HG03571 (cell line): ENCODE results near the gene APBB2.

Experiments used
- ATAC-seq: cut with Tn5 transposase; IDR thresholded peaks from one replicate; pipeline ENCODE4 v1.9.1; 2021; ENCODE audit not compliant: unreplicated experiment

Gene APBB2

DNA sequence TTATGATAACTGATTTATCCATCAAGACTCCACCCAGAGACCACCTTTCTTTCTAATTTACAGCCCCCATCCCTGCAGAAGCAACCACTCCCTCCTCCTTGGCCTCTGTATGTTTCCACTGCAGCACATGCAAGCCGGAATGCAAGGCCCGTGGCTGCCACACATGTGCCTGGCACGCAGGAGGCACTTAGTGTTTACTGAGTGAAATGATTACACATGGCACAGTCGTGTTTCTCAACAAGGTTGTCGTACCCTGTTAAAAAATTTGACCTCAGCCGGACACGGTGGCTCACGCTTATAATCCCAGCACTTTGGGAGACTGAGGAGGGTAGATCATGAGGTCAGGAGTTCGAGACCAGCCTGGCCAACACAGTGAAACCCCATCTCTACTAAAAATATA is 104.3 kb downstream of the APBB2 start:
- no peak for ATAC-seq

DNA sequence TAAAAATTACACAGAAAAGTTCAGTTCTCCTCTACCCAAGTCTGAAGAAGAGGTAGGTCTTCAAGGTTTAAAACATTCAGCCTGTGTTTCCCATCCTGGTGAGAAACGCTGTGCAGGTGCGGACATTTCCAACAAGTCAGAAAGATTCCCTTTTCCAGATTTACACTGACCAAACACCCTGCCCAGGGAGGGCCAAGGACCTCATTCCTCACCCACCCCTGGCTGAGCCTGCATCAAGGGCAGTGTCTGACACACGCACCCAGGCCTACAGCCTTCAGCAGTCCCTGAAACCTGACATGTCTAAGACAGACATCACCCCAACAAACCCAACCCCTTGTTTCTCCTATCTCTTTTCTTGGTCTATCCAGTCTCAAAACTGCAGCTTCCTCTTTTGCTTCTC is 105.9 kb downstream of the APBB2 start:
- no peak for ATAC-seq

DNA sequence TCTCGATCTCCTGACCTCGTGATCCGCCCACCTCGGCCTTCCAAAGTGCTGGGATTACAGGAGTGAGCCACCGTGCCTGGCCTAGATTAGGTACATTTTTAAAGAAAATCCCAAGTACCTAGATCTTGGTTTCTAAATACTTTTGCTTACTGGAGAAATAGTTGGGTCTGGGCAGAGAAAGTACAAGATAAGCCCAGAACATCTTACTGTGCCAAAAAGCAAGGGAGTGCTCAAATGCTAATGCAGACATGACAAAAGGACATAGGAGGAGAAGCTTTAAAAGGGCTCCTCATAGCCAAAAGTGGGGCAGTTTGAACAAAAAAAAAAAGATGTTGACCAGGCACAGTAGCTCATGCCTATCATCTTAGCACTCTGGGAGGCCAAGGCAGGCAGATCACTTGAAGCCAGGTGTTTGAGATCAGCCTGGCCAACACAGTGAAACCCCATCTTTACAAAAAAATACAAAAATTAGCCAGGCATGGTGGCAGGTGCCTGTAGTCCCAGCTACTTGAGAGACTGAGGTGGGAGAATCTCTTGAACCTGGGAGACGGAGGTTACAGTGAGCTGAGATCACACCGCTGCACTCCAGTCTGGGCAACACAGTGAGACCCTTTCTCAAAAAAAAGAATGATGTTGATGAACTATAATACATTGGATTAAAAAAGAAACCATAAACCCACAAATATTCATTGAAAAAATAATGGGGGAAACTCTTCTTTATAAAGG is 107.5 kb downstream of the APBB2 start:
- ATAC-seq: no peak

DNA sequence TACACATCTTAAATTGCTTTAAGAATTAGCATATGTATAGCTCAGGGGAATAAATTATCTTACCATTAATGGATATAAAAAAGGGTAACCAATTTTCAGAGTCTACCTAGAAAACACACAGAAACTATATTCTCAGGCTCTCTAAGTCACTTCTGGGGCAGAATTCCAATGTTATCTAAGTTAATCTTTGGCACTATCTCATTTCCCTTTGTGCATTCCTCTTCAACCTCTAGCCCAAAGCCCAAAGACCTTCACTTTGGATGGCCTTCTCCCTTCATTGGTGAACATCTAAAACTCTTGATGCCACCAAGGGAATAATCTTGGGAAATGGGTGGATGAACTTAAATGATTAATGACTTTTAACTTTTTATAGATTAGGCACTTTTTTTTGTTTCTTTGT is 108.3 kb downstream of the APBB2 start:
- no peak for ATAC-seq

DNA sequence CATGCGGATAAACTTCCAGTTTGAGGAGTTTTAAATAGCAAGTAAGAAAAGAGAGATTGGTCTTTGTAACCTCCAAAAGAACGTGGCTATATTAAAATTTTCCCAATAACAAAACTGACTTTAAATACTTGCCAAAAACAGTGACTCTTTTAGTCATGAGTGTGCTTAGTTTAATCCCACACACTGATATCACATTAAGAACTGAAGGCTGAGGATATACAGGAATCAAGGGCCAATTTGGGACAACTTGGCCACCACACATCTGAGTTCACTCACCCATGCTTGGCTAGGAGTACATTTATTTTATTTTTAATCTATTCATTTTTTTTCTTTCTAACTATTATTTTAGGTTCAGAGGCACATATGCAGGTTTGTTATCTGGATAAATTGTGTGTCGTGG is 110.2 kb downstream of the APBB2 start:
- no peak for ATAC-seq

DNA sequence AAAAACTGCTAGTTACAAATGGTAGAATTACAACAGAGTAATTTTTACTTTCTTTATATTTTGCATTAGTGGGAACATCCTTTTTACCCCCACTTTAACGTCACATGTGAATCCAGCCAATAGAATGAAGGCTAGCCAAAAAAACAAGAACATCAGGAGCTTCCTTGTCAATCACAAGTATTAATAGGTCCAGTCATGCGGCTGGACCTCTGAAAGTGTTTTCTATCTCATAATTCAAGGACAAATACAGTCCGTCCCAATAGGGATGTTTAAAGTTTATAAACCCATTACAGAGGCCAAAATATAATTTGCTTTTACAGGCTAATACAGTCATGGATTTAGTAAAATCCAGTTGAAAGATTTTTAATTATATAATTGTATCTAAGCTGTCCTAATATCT is 110.7 kb downstream of the APBB2 start:
- no peak for ATAC-seq

DNA sequence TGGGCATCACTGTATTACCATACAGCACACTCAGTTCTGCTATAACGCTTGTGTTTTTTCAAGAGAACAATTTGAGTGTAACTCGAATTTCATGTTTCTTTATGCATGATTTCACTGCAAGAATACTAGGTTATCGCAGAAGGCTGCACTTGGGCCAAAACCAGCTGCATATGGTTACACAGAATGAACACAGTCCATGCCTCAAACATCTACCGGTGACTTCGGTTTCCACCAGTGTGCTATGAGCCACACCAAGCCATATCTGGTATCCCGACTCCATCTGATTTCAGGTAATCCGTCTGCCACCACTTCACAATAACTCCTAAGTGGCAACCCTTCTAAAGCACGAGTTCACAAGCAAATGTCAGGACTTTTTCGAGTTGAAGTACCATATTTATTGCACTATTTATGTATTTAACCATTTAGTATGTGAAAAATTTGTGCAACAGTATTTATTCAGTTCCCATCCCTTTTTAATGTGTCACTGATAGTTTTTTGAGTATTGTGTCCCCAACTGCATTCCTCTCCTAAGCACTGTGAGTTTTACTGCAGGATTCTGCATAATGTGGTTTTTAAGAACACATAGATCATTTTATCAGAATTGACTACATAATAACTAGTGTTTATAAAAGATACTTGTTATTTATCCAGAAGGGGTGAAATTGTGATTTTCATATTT is 111.8 kb downstream of the APBB2 start:
- no peak for ATAC-seq

DNA sequence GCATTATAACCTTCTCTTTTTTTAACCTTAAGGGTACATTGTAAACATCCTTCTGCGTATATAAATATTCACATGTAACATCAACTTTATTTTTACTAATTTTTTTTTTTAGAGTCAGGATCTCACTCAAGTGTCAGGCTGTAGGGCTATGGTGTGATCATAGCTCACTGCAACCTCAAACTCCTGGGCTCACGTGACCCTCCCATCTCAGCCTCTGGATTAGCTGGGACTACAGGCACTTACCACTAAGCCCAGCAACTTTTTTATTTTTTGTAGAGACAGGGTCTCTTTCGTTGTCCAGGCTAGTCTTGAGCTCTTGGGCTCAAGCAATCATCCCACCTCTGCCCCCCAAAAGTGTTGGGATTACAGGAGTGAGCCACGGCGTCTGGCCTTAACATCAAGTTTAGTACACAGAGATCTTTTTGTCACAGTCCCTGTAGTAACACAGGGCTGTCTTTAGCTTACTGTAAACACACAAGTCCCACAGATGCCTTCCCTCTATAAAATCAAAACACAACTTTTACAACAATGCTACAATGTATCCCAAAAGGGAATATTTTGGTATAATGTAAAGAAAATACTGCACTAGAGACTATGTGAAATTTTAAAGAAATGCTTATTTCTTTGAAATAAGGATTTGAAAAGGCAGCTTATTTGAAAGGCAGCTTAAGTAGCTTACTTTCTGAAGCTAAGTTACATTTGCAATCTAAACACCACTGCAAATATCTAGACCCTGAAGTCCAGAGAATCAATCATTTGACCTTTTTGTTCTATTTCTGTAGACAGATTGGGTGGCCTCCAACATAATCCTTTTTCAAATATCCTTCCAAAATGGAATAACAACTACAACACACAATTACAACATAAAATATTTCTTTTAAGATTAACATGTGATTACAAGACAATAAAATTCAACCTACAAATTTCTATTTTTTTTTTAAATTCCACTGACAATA is 116.0 kb downstream of the APBB2 start:
- ATAC-seq: no peak

DNA sequence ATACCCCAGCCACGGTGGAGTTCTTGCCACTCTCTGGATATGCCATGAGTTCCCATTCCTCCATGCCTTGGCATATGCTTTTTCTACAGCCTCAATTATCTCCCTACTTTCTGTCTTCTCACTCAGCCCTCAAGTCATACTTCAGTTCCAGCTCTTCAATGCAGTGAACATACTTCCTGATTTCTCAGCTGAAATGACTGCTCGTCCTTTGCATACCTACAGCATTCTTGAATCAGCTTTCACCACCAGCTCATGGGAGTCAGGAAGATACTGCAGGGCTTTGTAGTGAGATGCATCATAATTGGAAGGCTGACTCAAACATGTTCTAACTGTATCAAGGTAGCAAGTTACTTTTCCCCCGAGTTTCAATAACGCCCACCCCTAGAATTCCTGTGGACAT is 118.4 kb downstream of the APBB2 start:
- ATAC-seq: no peak

DNA sequence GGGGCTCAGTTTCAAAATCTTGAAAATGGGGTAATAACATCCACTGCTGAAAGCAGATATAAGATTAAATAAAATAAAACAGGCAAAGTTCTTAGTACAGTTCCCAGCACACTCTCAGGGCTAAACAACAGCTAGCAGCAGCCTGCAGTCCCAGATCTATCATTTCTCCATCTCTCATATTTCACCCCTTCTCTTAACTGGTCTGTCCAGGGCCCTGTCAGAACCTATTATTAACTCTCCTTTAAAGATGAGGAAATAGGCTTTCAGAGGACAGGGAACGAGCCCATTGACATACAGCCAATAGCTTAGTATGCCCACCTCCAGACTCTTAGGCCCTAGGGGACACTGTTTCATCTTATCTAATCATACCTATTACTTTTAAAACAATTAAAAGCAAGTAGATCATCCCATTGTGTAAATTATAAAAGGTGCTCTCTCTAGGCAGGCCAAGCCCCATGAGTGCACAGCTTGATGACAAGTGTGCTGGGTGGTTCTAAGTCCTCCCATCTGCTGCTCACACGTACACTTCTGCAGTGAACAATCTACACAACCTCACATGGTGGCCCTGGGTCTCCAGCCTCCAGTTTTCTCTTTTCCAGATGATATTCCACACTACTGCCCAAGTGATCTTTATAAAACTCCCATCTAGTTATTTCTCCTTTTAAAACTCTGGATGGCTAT is 119.0 kb downstream of the APBB2 start:
- no peak for ATAC-seq

DNA sequence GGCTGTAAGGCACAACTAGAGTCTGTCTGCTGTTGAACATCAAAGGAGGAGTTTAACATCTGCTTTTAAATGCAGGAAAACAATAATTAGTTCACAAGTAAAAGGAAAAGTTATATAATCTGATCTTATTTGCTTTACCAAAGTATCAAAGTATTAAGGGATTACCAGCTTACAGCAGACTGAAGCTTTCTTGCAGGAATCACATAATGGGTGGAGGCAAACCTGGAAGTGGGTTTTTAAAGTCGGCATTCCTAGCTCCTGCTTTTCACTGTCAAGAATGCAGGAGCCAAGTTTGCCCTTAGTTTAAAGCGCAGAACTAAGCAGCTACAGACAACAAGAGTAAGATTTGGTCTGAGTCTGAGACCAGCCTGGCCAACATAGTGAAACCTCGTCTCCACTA is 122.2 kb downstream of the APBB2 start:
- ATAC-seq: no peak

DNA sequence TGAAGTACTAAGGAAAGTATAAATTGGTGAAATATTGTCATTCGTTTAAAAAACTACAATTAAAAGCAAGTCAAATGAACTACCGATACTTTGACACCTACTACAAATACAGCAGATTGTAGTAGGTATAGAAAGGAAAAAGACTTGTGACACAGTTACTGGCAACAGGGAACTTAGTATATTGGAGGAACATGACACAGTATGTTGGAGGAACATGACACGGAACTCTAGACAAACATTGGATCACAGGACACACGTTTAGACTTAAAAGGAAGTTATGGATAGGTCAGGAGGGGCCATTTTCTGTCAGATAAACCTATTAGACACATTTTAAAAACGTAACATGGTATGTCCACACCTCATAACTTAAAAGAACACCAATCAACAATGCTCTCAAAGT is 132.5 kb downstream of the APBB2 start:
- no peak for ATAC-seq

DNA sequence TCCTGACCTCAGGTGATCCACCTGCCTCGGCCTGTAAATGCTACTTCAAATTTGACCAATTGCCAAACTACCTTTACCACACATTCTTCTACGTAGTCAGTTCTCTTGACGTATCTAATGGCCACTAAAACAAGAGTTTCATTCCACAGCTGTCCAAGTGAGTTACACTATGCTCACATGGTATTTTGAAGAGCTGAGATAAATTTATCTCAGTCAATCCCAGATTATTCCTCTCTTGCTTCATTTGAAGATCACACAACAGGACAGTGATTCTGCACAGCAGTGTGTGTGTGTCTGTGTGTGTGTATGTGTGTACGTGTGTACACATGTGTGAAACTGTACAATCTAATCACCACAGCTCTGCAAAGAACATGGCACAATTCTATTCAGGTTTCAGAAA is 133.4 kb downstream of the APBB2 start:
- no peak for ATAC-seq

DNA sequence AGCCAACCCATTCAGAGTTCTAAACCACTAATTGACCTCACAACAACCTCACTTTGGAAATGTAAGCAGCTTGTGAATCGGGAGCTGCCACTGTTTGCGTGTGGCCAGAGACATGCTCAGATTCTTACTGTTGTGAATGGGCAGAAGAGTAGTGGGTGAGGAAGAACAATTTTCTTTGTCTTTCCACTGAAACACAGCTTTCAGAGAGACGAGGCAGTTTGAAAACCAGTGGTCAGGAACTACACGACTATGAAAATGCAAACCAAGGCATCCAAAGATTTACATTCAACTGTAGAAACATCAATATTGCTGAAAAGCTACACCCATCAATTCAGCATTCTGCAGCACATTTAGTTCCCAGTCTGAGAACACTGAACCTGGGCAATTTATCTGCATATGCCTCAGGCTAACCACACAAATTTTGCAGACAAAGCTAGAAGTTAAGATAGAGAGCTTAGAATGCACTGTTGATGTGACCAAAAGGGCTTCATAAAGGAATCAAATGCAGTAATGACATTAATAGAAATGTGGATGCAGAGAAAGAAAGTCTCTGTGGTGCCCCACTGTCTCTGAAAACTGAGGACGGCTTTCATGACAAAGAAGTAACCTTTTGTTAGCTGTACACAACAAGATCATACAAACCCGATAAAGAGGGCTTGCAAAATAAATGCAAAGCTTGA is 134.3 kb downstream of the APBB2 start:
- ATAC-seq: no peak

DNA sequence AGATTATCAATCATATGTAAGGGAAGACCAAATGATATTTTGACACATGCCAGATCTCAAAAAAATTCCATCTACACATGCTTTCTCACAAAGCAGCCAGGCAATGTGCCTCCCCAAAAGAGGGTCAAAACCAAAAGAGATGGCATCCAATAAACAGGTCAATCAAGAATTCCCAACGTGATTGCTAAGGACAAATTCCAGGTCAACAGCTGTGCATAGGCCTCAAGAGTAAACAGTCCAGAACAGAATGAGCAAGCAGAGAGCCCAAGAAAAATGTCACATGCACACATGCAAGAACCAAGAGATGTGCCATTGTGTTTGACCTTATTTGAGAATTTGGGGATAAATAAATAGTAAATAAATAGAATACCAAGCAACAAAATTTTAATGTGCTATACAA is 136.7 kb downstream of the APBB2 start:
- no peak for ATAC-seq

DNA sequence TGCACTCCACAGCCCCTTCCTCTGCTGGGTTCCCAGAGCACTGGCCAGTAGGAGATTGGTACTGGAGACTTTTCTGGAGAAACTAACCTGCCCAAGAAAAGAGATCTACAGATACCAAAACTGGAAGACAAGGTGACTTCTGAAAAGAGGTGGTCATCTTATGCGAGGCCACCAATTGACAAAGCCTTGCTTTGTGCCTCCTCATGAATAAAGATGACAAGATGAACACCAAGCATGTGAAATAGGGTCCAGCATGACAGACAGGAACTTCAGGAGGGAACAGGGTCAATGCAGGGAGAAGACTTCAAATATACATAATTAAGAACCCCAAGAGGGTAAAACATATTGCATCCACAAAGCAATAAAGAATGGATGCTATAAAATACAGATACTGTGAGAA is 137.9 kb downstream of the APBB2 start:
- no peak for ATAC-seq

DNA sequence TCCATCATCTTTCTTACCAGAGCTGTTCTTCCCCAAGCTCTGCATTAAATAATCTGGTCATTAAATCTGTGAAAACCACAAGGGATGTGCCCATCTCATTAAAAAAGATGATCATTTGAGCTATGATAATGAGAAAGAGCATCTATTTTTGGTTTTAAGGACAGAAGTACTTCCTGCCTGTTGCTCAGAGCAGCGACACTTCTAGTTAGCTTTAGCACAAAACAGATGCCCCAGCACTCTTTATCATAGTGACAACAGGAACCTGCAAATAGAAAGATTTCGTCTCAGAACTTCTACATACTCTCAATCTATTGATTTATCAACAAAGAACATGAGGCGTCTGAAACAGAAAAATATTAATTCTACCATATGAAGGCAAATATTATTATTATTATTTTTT is 140.1 kb downstream of the APBB2 start:
- ATAC-seq: no peak

DNA sequence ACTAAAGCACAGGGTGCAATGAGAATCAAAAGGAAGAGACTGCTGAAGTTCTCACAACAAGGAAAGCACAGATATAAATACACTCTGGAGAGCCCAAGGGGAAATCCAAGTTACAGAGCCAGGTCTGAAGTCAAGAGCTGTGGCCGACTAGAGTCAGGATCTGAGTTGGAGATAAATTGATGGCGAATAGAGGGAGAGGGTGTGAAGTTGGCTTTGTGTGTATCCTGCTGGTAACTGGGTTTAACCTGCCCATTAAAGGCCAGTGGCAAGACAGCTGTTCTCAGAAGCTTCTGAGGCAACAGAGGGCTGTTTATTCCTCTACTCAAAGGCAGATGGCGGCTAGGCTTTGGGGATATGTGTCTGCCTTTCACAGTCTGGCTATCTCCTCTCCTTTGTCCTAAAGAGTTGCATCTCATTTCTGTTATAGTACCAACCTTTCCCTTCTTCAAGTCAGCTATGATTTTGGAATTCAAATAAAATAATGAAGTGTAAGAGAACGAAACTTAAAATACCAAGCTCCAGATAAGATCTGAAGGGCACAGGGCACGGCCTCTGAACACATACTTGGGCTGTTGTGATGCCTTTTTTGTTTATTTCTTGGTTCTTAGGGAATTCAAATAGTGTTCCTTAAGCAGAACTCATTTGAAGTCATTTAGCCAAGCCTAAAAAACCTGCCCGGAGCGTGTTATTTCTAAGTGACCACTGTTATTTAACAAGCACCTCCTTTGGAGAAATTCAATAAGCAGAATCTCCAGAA is 142.1 kb downstream of the APBB2 start:
- ATAC-seq: no peak

DNA sequence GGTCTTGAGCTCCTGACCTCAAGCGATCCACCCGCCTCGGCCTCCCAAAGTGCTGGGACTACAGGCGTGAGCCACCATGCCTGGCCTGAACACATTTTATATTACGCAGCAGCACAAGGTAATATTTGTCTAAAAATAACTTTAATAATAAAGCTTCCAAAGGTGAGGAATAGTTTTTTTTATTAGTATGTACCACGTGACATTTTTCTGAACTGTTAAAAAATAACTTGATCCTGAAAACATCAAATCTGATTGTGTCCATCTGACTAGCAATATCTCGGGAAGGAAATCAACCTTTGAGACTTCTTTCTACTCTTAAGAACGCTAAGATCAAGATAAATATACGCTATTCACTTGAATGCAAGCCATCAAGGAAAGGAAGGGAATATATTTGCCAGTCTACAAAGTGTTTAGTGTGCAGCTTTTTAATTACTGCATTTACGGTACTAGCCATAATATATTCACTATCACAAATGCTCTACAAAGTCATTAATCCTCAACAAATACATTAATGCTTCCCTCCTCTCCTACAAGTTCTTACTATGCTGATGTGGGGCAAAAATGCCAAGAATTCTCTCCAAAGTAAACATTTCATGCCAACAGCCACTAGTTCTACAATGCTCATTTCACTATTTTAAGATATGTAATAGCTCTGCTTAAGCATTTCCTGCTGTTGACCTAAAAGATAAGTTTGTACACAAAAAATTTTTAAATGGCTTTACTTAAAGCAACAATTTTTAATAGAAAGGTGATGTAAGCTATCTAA is 143.6 kb downstream of the APBB2 start:
- no peak for ATAC-seq
